IgD-negative memory B cell (primary cell): ENCODE data around the gene C12orf60. TPM values are rescaled to one million over a fixed set of nuclear protein-coding genes. Genes with fewer than 3 reads are reported as not detected.

Experiments used
- H3K27ac Mint-ChIP-seq, 3 donors: one replicate each; pipeline ENCODE4 v1.8.0; 2020 to 2022; ENCODE audit warnings: mild to moderate bottlenecking in 3 of 3, mixed read lengths in 3 of 3, moderate library complexity in 1 of 3
- H3K27me3 Mint-ChIP-seq: one replicate; pipeline ENCODE4 v1.8.0; 2021; ENCODE audit warnings: mixed read lengths
- H3K36me3 Mint-ChIP-seq: one replicate; pipeline ENCODE4 v1.8.0; 2020; ENCODE audit warnings: mild to moderate bottlenecking, mixed read lengths
- H3K4me1 Mint-ChIP-seq, 3 donors: one replicate each; pipeline ENCODE4 v1.8.0; 2020 to 2022; ENCODE audit warnings: mixed read lengths in 3 of 3, mild to moderate bottlenecking in 1 of 3
- H3K4me3 Mint-ChIP-seq, 4 donors: one replicate each; pipeline ENCODE4 v1.8.0; 2020 to 2022; ENCODE audit warnings: mild to moderate bottlenecking in 4 of 4, mixed read lengths in 4 of 4, moderate library complexity in 3 of 4
- H3K9me3 Mint-ChIP-seq, 3 donors: one replicate each; pipeline ENCODE4 v1.8.0; 2020 to 2021; ENCODE audit warnings: mixed read lengths in 3 of 3, mild to moderate bottlenecking in 1 of 3
- polyA plus RNA-seq: library from polyadenylated mRNA; unstranded; fragments of 300-500 nt; fragmentation: Illumina TruSeq; gene quantifications from one replicate; pipeline ENCODE4 v1.2.3, GENCODE V29; 2021

Gene C12orf60
- polyA plus RNA-seq, 1 donor from 2014 or later: 0.70 TPM

- Mint-ChIP-seq H3K9me3 (no peaks in the 10 kb centered on the region), H3K4me3 (no peak overlapping the region), H3K36me3 (no peaks in the 10 kb centered on the region), H3K27ac (no peak overlapping the region), H3K4me1 (peaks cover 0 to 7% (median 0%) of the 10 kb centered on the region in 3 donors), H3K27me3 (peaks cover 5% of the 10 kb centered on the region)
Observed at GRCh38 chr12:14836336-14837210, 33.1 kb downstream of the C12orf60 start.

GRCh38 chr12:14839262-14839661, 35.8 kb downstream of the C12orf60 start:
- no peaks in the 10 kb centered on the region for H3K36me3 Mint-ChIP-seq

GRCh38 chr12:14840616-14841015, 37.1 kb downstream of the C12orf60 start:
- no peak overlapping the region for H3K27ac Mint-ChIP-seq

More at GRCh38 chr12:14839262-14839661, 35.8 kb downstream of the C12orf60 start:
- Mint-ChIP-seq H3K27ac (no peak overlapping the region), H3K4me3 (no peak overlapping the region), H3K27me3 (peaks cover 9% of the 10 kb centered on the region), H3K4me1 (peaks cover 0 to 7% (median 0%) of the 10 kb centered on the region in 3 donors), H3K9me3 (no peaks in the 10 kb centered on the region)

GRCh38 chr12:14841761-14842160, 38.3 kb downstream of the C12orf60 start:
- no peaks in the 10 kb centered on the region for H3K36me3 Mint-ChIP-seq
- no peaks in the 10 kb centered on the region for H3K9me3 Mint-ChIP-seq
- H3K27ac Mint-ChIP-seq: no peak overlapping the region
- peaks cover 0 to 12% (median 0%) of the 10 kb centered on the region in 3 donors for H3K4me1 Mint-ChIP-seq
- no peak overlapping the region for H3K4me3 Mint-ChIP-seq
- peaks cover 6% of the 10 kb centered on the region for H3K27me3 Mint-ChIP-seq

More at GRCh38 chr12:14840616-14841015, 37.1 kb downstream of the C12orf60 start:
- Mint-ChIP-seq H3K36me3 (no peaks in the 10 kb centered on the region), H3K27me3 (peaks cover 9% of the 10 kb centered on the region), H3K9me3 (no peaks in the 10 kb centered on the region), H3K4me3 (no peak overlapping the region), H3K4me1 (peaks cover 0 to 12% (median 0%) of the 10 kb centered on the region in 3 donors)

- Mint-ChIP-seq H3K4me1 (peaks cover 0 to 12% (median 0%) of the 10 kb centered on the region in 3 donors), H3K9me3 (no peaks in the 10 kb centered on the region), H3K27me3 (peaks cover 6% of the 10 kb centered on the region), H3K4me3 (no peak overlapping the region), H3K36me3 (no peaks in the 10 kb centered on the region), H3K27ac (no peak overlapping the region)
Observed at GRCh38 chr12:14842315-14842714, 38.8 kb downstream of the C12orf60 start.

GRCh38 chr12:14843425-14843887, 40.0 kb downstream of the C12orf60 start, which contains the start of gene ART4:
Gene ART4 (minus strand): TSS chr12:14843526. CDS start chr12:14843113, 413 bp downstream.
- H3K9me3 Mint-ChIP-seq: no peaks in the 10 kb centered on the region
- peaks cover 0 to 12% (median 0%) of the 10 kb centered on the region in 3 donors for H3K4me1 Mint-ChIP-seq
- no peak within 1 kb of the TSS for H3K4me3 Mint-ChIP-seq
- H3K27ac Mint-ChIP-seq: no peak within 1 kb of the TSS
- peaks cover 6% of the 10 kb centered on the region for H3K27me3 Mint-ChIP-seq
- no peaks in the 10 kb centered on the region for H3K36me3 Mint-ChIP-seq

GRCh38 chr12:14844401-14844800, 40.9 kb downstream of the C12orf60 start:
- H3K27ac Mint-ChIP-seq: no peak overlapping the region
- peaks cover 0 to 12% (median 0%) of the 10 kb centered on the region in 3 donors for H3K4me1 Mint-ChIP-seq
- H3K27me3 Mint-ChIP-seq: peaks cover 4% of the 10 kb centered on the region
- H3K36me3 Mint-ChIP-seq: no peaks in the 10 kb centered on the region
- H3K4me3 Mint-ChIP-seq: no peak overlapping the region
- H3K9me3 Mint-ChIP-seq: no peaks in the 10 kb centered on the region

GRCh38 chr12:14845350-14845750, 41.9 kb downstream of the C12orf60 start:
- Mint-ChIP-seq H3K9me3 (no peaks in the 10 kb centered on the region), H3K4me3 (no peak overlapping the region), H3K27me3 (peaks cover 4% of the 10 kb centered on the region), H3K27ac (no peak overlapping the region), H3K36me3 (no peaks in the 10 kb centered on the region), H3K4me1 (peaks cover 0 to 12% (median 0%) of the 10 kb centered on the region in 3 donors)

- H3K9me3 Mint-ChIP-seq: no peaks in the 10 kb centered on the region
- no peaks in the 10 kb centered on the region for H3K36me3 Mint-ChIP-seq
- H3K4me3 Mint-ChIP-seq: no peak overlapping the region
- H3K27me3 Mint-ChIP-seq: peaks cover 4% of the 10 kb centered on the region
- no peak overlapping the region for H3K27ac Mint-ChIP-seq
- H3K4me1 Mint-ChIP-seq: peaks cover 0 to 9% (median 0%) of the 10 kb centered on the region in 3 donors
Observed at GRCh38 chr12:14846042-14846587, 42.6 kb downstream of the C12orf60 start.

- no peak overlapping the region for H3K27ac Mint-ChIP-seq
- no peak overlapping the region for H3K4me3 Mint-ChIP-seq
- H3K4me1 Mint-ChIP-seq: peaks cover 0 to 5% (median 0%) of the 10 kb centered on the region in 3 donors
- no peaks in the 10 kb centered on the region for H3K9me3 Mint-ChIP-seq
- H3K36me3 Mint-ChIP-seq: no peaks in the 10 kb centered on the region
- peaks cover 4% of the 10 kb centered on the region for H3K27me3 Mint-ChIP-seq
Observed at GRCh38 chr12:14846876-14847580, 43.6 kb downstream of the C12orf60 start.

GRCh38 chr12:14849661-14850060, 46.2 kb downstream of the C12orf60 start:
- H3K4me1 Mint-ChIP-seq: peaks cover 3 to 8% (median 6%) of the 10 kb centered on the region in 3 donors
- H3K36me3 Mint-ChIP-seq: no peaks in the 10 kb centered on the region
- no peaks in the 10 kb centered on the region for H3K27me3 Mint-ChIP-seq
- H3K27ac Mint-ChIP-seq: peak overlapping the region in 1 of 3 donors; percentile 71
- H3K4me3 Mint-ChIP-seq: no peak overlapping the region
- H3K9me3 Mint-ChIP-seq: no peaks in the 10 kb centered on the region

- Mint-ChIP-seq H3K4me3 (no peak overlapping the region), H3K9me3 (peaks cover under 1 to 2% (median under 1%) of the 10 kb centered on the region in 3 donors), H3K27me3 (no peaks in the 10 kb centered on the region), H3K36me3 (no peaks in the 10 kb centered on the region), H3K4me1 (peaks cover 8 to 12% (median 10%) of the 10 kb centered on the region in 3 donors), H3K27ac (no peak overlapping the region)
Observed at GRCh38 chr12:14850929-14851663, 47.6 kb downstream of the C12orf60 start.

GRCh38 chr12:14852880-14853279, 49.4 kb downstream of the C12orf60 start:
- Mint-ChIP-seq H3K27me3 (no peaks in the 10 kb centered on the region), H3K4me1 (peaks cover 13 to 20% (median 18%) of the 10 kb centered on the region in 3 donors), H3K27ac (no peak overlapping the region), H3K9me3 (peaks cover 3 to 5% (median 3%) of the 10 kb centered on the region in 3 donors), H3K36me3 (no peaks in the 10 kb centered on the region), H3K4me3 (no peak overlapping the region)

- no peaks in the 10 kb centered on the region for H3K36me3 Mint-ChIP-seq
- peaks cover 23 to 30% (median 26%) of the 10 kb centered on the region in 3 donors for H3K4me1 Mint-ChIP-seq
- no peak overlapping the region for H3K27ac Mint-ChIP-seq
- peaks cover 3 to 8% (median 5%) of the 10 kb centered on the region in 3 donors for H3K9me3 Mint-ChIP-seq
- H3K27me3 Mint-ChIP-seq: no peaks in the 10 kb centered on the region
- no peak overlapping the region for H3K4me3 Mint-ChIP-seq
Observed at GRCh38 chr12:14853961-14854360, 50.5 kb downstream of the C12orf60 start.
